HEK293 (cell line): ENCODE measurements around the gene CDYL.

Experiments
- CTCF ChIA-PET: fragments of 350-600 bp; formaldehyde crosslinking; extraction: SDS; loops from one replicate; lab custom pipeline; 2021; ENCODE audit warnings: antibody characterized with exemption; lab: Yijun Ruan, JAX
- POLR2A ChIA-PET: fragments of 300-600 bp; formaldehyde crosslinking; extraction: SDS; loops from one replicate; lab custom pipeline; 2020; ENCODE audit warnings: antibody characterized with exemption, inconsistent platforms; lab: Yijun Ruan, JAX
- H3K27ac ChIP-seq: fragments of 200-500 bp; sonication (Bioruptor generic); 2 replicates; pipeline ENCODE4 v1.5.1; 2014; ENCODE audit warnings: low read depth, low read length, control low read depth, inconsistent platforms; ENCODE audit errors: extremely low read depth
- H3K36me3 ChIP-seq, 2 experiments: fragments of 200-500 bp in 1 of 2; sonication (Bioruptor generic) in 1 of 2; 1 replicate in 1 of 2; 2 replicates in 1 of 2; pipeline ENCODE4 v1.5.1; 2014 to 2017; ENCODE audit warnings: inconsistent platforms in 2 of 2, low read length in 2 of 2; ENCODE audit not compliant: control insufficient read depth in 2 of 2, insufficient read depth in 1 of 2
- H3K4me1 ChIP-seq: fragments of 200-500 bp; sonication (Bioruptor generic); 2 replicates; pipeline ENCODE4 v1.5.1; 2014; ENCODE audit warnings: mild to moderate bottlenecking, low read length, inconsistent platforms; ENCODE audit not compliant: control insufficient read depth, insufficient read depth
- H3K4me3 ChIP-seq: 2 replicates; pipeline ENCODE4 v1.5.1; 2011; ENCODE audit warnings: low read depth, mild to moderate bottlenecking, control low read depth, low read length, moderate library complexity
- H3K9me3 ChIP-seq: fragments of 200-500 bp; sonication (Bioruptor generic); 2 replicates; pipeline ENCODE4 v1.5.1; 2014; ENCODE audit warnings: low read depth, low read length, inconsistent platforms; ENCODE audit not compliant: control insufficient read depth, insufficient read depth
- FEZF1 ChIP-seq: fragments of 450-650 bp; formaldehyde crosslinking; IDR thresholded peaks from 2 replicates; pipeline ENCODE4 v1.5.1; 2016; ENCODE audit warnings: missing biosample characterization, missing genetic modification characterization
- KLF7 ChIP-seq: fragments of 450-650 bp; formaldehyde crosslinking; IDR thresholded peaks from 2 replicates; pipeline ENCODE4 v1.5.1; 2016; ENCODE audit warnings: missing biosample characterization, missing genetic modification characterization, borderline replicate concordance
- ZBTB17 ChIP-seq: fragments of 450-650 bp; formaldehyde crosslinking; IDR thresholded peaks from 2 replicates; pipeline ENCODE4 v1.5.1; 2016; ENCODE audit warnings: missing biosample characterization, missing genetic modification characterization
- ZBTB44 ChIP-seq: fragments of 450-650 bp; IDR thresholded peaks from 2 replicates; pipeline ENCODE4 v1.5.1; 2018; ENCODE audit warnings: missing biosample characterization, mild to moderate bottlenecking, missing genetic modification characterization
- ZFP37 ChIP-seq: fragments of 450-650 bp; formaldehyde crosslinking; IDR thresholded peaks from 2 replicates; pipeline ENCODE4 v1.5.1; 2016; ENCODE audit warnings: missing biosample characterization, missing genetic modification characterization
- ZIC2 ChIP-seq: fragments of 450-650 bp; formaldehyde crosslinking; IDR thresholded peaks from 2 replicates; pipeline ENCODE4 v1.5.1; 2016; ENCODE audit warnings: missing biosample characterization, missing genetic modification characterization
- ZNF114 ChIP-seq: fragments of 450-650 bp; formaldehyde crosslinking; IDR thresholded peaks from 2 replicates; pipeline ENCODE4 v1.5.0; 2017; ENCODE audit warnings: missing biosample characterization, missing genetic modification characterization
- ZNF121 ChIP-seq: fragments of 450-650 bp; formaldehyde crosslinking; IDR thresholded peaks from 2 replicates; pipeline ENCODE4 v1.5.1; 2016; ENCODE audit warnings: missing biosample characterization, missing genetic modification characterization
- ZNF19 ChIP-seq: fragments of 450-650 bp; formaldehyde crosslinking; IDR thresholded peaks from 2 replicates; pipeline ENCODE4; 2016; ENCODE audit warnings: missing biosample characterization, missing genetic modification characterization, low read depth
- ZNF211 ChIP-seq: fragments of 450-650 bp; formaldehyde crosslinking; IDR thresholded peaks from 2 replicates; pipeline ENCODE4 v1.5.1; 2016; ENCODE audit warnings: low read depth, missing biosample characterization, missing genetic modification characterization
- ZNF214 ChIP-seq: fragments of 450-650 bp; formaldehyde crosslinking; IDR thresholded peaks from 2 replicates; pipeline ENCODE4 v1.5.1; 2017; ENCODE audit warnings: missing biosample characterization, mild to moderate bottlenecking, missing genetic modification characterization, borderline replicate concordance
- ZNF24 ChIP-seq: fragments of 450-650 bp; formaldehyde crosslinking; IDR thresholded peaks from 2 replicates; pipeline ENCODE4 v1.5.1; 2016; ENCODE audit warnings: missing biosample characterization, missing genetic modification characterization
- ZNF341 ChIP-seq: fragments of 450-650 bp; formaldehyde crosslinking; IDR thresholded peaks from 2 replicates; pipeline ENCODE4; 2016; ENCODE audit warnings: low read depth, missing biosample characterization, missing genetic modification characterization
- ZNF391 ChIP-seq: fragments of 450-650 bp; formaldehyde crosslinking; IDR thresholded peaks from 2 replicates; pipeline ENCODE4 v1.5.1; 2016; ENCODE audit warnings: low read depth, missing biosample characterization, missing genetic modification characterization, borderline replicate concordance
- ZNF416 ChIP-seq: fragments of 450-650 bp; formaldehyde crosslinking; IDR thresholded peaks from 2 replicates; pipeline ENCODE4 v1.5.1; 2016; ENCODE audit warnings: missing biosample characterization, missing genetic modification characterization
- ZNF433 ChIP-seq: fragments of 450-650 bp; formaldehyde crosslinking; IDR thresholded peaks from 2 replicates; pipeline ENCODE4 v1.5.1; 2016; ENCODE audit warnings: missing biosample characterization, missing genetic modification characterization, low read depth
- ZNF521 ChIP-seq: fragments of 450-650 bp; formaldehyde crosslinking; IDR thresholded peaks from 2 replicates; pipeline ENCODE4 v1.5.1; 2017; ENCODE audit warnings: missing biosample characterization, mild to moderate bottlenecking, missing genetic modification characterization
- ZNF776 ChIP-seq: fragments of 450-650 bp; formaldehyde crosslinking; IDR thresholded peaks from 2 replicates; pipeline ENCODE4 v1.5.0; 2017; ENCODE audit warnings: missing biosample characterization, missing genetic modification characterization, borderline replicate concordance
- ZNF791 ChIP-seq: fragments of 450-650 bp; formaldehyde crosslinking; IDR thresholded peaks from 2 replicates; pipeline ENCODE4 v1.5.1; 2016; ENCODE audit warnings: missing biosample characterization, missing genetic modification characterization
- ZSCAN16 ChIP-seq: fragments of 450-650 bp; formaldehyde crosslinking; IDR thresholded peaks from 2 replicates; pipeline ENCODE4 v1.5.1; 2016; ENCODE audit warnings: missing biosample characterization, missing genetic modification characterization
- TF ChIP-seq, protein P1 (sequence below): fragments of 450-650 bp; formaldehyde crosslinking; IDR thresholded peaks from 2 replicates; pipeline ENCODE4 v1.5.1; 2016; ENCODE audit warnings: missing biosample characterization, missing genetic modification characterization
- TF ChIP-seq, protein P2 (sequence below): fragments of 450-650 bp; formaldehyde crosslinking; IDR thresholded peaks from 2 replicates; pipeline ENCODE4 v1.5.1; 2016; ENCODE audit warnings: missing biosample characterization, missing genetic modification characterization
- TF ChIP-seq, protein P3 (sequence below): fragments of 450-650 bp; IDR thresholded peaks from 2 replicates; pipeline ENCODE4 v1.5.1; 2018; ENCODE audit warnings: missing biosample characterization, missing genetic modification characterization

The CDYL gene

DNA sequence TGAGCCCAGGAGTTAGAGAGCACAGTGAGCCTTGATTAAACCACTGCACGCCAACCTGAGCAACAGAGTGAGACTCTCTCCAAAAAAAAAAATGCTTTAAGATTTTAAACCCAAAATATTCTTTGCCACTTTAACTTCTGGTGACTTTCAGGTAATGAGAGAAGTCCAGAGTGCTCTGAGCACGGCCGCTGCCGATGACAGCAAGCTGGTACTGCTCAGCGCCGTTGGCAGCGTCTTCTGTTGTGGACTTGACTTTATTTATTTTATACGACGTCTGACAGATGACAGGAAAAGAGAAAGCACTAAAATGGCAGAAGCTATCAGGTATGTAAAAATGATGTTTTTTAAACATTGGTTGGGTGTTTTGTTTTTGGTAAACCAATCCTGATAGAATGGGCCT lies 161.2 kb downstream of the CDYL start:
- Histone ChIP-seq H3K4me3 (no peak overlapping the region), H3K4me1 (peaks cover 12% of the 10 kb centered on the region), H3K9me3 (no peaks in the 10 kb centered on the region), H3K27ac (no peak overlapping the region), H3K36me3 (peaks cover 0 to 5% of the 10 kb centered on the region in 2 experiments; a peak in 1 of 3 replicates)
- CTCF ChIA-PET, result interaction anchor here (0.7 to 1.2 kb wide), 2 partner anchors 14 to 33 kb away, joined by 4 to 6 read pairs; no protein-coding TSS in a partner anchor
- POLR2A ChIA-PET, result interaction anchor here (0.7 kb wide), 1 partner anchor 139 kb away, joined by 4 read pairs; no protein-coding TSS in a partner anchor
- TF ChIP-seq ZNF776 (tag by site-specific recombination) (no peak), ZNF121 (tag by site-specific recombination) (no peak), FEZF1 (no peak), ZNF19 (no peak), ZNF391 (no peak), ZNF211 (no peak), ZNF791 (tag by site-specific recombination) (no peak), ZSCAN16 (tag by site-specific recombination) (no peak)
- TF ChIP-seq, protein P1, sequence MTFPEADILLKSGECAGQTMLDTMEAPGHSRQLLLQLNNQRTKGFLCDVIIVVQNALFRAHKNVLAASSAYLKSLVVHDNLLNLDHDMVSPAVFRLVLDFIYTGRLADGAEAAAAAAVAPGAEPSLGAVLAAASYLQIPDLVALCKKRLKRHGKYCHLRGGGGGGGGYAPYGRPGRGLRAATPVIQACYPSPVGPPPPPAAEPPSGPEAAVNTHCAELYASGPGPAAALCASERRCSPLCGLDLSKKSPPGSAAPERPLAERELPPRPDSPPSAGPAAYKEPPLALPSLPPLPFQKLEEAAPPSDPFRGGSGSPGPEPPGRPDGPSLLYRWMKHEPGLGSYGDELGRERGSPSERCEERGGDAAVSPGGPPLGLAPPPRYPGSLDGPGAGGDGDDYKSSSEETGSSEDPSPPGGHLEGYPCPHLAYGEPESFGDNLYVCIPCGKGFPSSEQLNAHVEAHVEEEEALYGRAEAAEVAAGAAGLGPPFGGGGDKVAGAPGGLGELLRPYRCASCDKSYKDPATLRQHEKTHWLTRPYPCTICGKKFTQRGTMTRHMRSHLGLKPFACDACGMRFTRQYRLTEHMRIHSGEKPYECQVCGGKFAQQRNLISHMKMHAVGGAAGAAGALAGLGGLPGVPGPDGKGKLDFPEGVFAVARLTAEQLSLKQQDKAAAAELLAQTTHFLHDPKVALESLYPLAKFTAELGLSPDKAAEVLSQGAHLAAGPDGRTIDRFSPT, result no peak

GRCh38 chr6:4939241-4939640 lies 163.0 kb downstream of the CDYL start:
- Histone ChIP-seq H3K36me3 (peaks cover 0 to 12% of the 10 kb centered on the region in 2 experiments; a peak in 1 of 3 replicates), H3K4me3 (no peak overlapping the region), H3K27ac (no peak overlapping the region), H3K4me1 (peaks cover 13% of the 10 kb centered on the region), H3K9me3 (no peaks in the 10 kb centered on the region)
- TF ChIP-seq ZBTB17 (no peak), ZBTB44 (tag by site-specific recombination) (no peak), ZIC2 (no peak), KLF7 (tag by site-specific recombination) (no peak), ZNF433 (tag by site-specific recombination) (no peak), ZNF416 (tag by site-specific recombination) (no peak), ZNF214 (tag by site-specific recombination) (no peak), ZNF521 (tag by site-specific recombination) (no peak), ZNF24 (tag by site-specific recombination) (no peak), ZNF114 (tag by site-specific recombination) (no peak), ZNF341 (no peak), ZFP37 (tag by site-specific recombination) (no peak), ZNF121 (tag by site-specific recombination) (no peak)
- TF ChIP-seq, protein P2, sequence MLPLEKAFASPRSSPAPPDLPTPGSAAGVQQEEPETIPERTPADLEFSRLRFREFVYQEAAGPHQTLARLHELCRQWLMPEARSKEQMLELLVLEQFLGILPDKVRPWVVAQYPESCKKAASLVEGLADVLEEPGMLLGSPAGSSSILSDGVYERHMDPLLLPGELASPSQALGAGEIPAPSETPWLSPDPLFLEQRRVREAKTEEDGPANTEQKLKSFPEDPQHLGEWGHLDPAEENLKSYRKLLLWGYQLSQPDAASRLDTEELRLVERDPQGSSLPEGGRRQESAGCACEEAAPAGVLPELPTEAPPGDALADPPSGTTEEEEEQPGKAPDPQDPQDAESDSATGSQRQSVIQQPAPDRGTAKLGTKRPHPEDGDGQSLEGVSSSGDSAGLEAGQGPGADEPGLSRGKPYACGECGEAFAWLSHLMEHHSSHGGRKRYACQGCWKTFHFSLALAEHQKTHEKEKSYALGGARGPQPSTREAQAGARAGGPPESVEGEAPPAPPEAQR (tag by site-specific recombination), result no peak
- TF ChIP-seq, protein P3, sequence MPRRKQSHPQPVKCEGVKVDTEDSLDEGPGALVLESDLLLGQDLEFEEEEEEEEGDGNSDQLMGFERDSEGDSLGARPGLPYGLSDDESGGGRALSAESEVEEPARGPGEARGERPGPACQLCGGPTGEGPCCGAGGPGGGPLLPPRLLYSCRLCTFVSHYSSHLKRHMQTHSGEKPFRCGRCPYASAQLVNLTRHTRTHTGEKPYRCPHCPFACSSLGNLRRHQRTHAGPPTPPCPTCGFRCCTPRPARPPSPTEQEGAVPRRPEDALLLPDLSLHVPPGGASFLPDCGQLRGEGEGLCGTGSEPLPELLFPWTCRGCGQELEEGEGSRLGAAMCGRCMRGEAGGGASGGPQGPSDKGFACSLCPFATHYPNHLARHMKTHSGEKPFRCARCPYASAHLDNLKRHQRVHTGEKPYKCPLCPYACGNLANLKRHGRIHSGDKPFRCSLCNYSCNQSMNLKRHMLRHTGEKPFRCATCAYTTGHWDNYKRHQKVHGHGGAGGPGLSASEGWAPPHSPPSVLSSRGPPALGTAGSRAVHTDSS (tag by site-specific recombination), result no peak
- POLR2A ChIA-PET, result no interaction called here
- CTCF ChIA-PET, result no interaction called here
